WI38 (cell line): ENCODE results near the gene MEMO1.

Source experiments
- H3K4me3 ChIP-seq: 2 replicates; pipeline ENCODE4 v1.5.1; 2011; ENCODE audit warnings: low read depth, mild to moderate bottlenecking, control low read depth, low read length
- TF ChIP-seq, protein P1 (sequence below): IDR thresholded peaks from 2 replicates; pipeline ENCODE4 v1.5.1; 2012; ENCODE audit warnings: low read depth, mild to moderate bottlenecking, control low read depth, low read length

Gene MEMO1

DNA sequence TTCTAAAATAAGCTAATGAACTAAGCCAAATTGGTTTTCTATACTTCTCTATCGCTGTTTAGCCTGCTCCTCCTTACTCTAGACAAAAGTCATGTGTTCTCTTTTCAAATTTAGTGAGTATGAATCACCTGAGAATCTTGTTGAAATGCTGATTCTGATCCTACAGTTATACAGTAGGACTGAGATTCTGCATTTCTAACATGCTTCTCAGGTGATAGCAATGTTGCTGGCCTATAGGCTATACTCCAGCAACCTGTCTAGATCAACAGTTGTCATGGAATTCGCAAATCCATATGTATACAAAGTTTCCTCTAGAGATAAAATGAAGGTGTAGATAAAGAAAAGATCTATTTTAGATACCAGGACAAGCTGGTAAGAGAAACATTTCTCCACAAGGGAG, 62.9 kb downstream of the MEMO1 start:
- TF ChIP-seq, protein P1, sequence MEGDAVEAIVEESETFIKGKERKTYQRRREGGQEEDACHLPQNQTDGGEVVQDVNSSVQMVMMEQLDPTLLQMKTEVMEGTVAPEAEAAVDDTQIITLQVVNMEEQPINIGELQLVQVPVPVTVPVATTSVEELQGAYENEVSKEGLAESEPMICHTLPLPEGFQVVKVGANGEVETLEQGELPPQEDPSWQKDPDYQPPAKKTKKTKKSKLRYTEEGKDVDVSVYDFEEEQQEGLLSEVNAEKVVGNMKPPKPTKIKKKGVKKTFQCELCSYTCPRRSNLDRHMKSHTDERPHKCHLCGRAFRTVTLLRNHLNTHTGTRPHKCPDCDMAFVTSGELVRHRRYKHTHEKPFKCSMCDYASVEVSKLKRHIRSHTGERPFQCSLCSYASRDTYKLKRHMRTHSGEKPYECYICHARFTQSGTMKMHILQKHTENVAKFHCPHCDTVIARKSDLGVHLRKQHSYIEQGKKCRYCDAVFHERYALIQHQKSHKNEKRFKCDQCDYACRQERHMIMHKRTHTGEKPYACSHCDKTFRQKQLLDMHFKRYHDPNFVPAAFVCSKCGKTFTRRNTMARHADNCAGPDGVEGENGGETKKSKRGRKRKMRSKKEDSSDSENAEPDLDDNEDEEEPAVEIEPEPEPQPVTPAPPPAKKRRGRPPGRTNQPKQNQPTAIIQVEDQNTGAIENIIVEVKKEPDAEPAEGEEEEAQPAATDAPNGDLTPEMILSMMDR: no peak
- H3K4me3 ChIP-seq: no peak overlapping the region

DNA sequence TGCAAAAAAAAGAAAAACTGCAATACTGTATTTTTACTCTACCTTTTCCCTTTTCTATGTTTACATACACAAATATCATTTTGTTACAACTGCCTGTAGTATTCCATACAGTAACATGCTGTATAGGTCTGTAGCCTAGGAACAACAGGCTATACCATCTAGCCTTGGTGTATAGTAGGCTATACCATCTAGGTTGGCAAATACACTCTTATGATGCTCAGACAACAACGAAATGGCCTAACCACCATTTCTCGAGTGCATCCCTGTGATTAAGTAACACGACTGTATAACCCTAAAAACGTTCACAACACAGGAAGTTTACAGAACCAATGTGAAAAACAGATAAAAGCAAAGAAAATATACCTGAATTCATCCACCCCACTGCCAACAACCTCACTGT, 64.0 kb downstream of the MEMO1 start:
- TF ChIP-seq, protein P1: no peak
- H3K4me3 ChIP-seq: no peak overlapping the region

DNA sequence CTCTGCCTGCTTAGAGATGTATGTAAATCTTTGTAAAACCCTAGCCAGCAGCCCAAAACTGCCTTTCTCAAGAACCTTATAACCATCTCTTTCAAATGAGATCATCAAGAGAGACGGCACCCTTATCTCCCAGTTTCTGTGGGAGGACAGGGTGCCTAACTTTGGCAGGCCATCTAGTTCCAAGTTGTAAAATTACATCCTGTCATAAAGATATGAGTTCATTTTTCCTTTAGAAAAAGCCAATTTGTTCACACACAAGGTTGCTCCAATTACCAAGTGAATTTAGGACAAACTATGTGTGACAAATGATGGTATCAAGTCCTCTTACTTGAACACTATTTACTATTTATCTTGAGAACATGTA, 65.3 kb downstream of the MEMO1 start:
- H3K4me3 ChIP-seq: no peak overlapping the region
- TF ChIP-seq, protein P1: no peak

DNA sequence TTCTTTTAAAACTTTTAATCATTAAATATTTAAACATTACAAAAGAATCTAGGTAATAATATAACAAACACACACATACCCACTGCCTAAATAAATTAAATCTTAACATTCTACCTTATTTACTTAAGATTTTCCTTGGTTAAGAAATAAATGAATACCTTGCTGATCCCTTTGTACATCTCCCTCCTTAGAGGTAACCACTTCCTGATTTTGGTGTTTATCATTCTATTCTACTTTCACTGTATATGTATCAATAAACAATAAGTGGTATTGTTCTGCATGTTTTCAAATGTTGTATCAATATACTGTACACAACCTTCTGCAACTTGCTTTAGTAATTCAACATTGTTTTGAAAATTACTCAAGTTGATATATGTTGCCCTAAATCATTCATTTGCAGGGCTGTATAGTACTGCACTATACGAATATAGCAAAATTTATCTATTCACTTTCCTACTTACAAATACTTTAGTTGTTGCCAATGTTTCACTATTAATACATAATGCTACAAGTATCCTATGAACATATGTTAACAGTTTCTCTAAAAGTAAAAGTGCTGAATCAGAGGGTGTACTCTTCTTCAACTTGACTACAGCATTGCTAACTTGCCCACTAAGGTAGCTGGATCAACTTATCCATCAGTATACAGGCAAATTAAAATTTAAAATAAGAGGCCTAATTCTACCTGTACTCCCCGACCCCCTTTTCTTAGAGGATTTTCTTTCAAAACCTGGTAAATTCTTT, 65.8 kb downstream of the MEMO1 start:
- no peak overlapping the region for H3K4me3 ChIP-seq
- TF ChIP-seq, protein P1: no peak

DNA sequence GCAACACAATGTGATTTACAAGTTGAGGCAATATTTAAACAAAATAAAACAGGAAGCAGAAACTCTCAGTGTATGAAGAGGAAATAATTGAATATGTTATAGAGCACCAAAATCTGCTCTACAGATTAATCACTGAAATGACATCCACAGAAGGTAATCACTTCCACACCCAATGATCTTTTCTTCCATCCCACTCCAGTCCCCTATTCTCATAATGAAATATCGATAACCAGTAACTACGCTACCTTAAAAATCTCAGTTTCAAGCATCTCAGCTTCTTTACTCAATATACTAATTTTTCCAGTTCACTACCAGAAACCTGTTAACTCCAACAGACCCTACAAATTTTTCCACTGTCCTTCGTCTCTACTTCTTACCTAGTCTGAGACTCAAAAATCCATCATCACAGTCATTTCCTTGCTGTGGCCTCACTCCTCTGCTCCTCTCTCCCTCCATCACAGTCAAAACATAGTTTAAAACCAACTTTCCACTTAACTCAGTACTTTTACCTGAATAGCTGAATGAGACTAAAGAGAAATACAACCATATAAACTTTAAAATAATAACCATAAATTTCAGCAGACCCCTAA, 67.1 kb downstream of the MEMO1 start:
- TF ChIP-seq, protein P1: no peak
- H3K4me3 ChIP-seq: no peak overlapping the region

DNA sequence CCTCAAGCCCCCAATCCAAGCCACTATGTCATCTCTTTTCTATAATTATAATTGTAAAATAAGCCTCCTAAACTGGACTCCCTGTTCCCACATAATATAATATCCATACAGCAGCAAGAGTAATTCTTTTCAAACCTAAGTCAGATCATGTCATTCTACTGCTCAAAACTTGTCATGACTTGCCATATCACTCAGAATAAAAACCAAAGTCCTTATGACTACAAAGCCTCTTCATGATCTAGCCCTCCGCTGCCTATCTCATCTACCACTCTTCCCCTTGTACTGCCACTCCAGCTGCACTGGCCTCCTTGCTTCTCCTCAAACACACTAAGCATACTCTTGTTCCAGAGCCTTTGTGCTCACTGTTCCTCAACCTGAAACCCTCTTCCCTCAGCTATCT, 69.9 kb downstream of the MEMO1 start:
- H3K4me3 ChIP-seq: no peak overlapping the region
- TF ChIP-seq, protein P1: no peak

DNA sequence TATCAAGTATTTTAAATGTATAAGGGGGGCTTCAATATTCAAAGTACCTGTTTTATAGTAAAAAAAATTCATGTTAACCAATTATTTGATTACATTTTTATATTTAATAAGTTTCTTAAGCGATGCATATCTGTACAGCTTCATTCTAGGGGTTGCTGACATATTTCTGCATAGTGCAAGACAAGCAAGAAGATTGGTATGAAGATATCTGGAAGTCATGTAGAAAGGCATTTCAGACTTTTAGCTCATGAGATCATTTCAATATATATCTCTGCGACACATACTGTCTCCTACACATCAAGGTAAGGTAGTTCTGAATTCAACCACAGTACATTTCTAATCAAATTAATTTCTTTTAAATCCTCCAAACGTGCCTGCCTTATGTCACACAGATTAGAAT, 73.1 kb downstream of the MEMO1 start:
- H3K4me3 ChIP-seq: no peak overlapping the region
- TF ChIP-seq, protein P1: no peak
